Non-pigmented ciliary epithelial cell (primary cell): ENCODE data around the gene LMO2.

Experiments used
- DNase-seq: peaks from one replicate; pipeline ENCODE4 v3.0.0-alpha.2; 2010; ENCODE audit warnings: low read depth

Gene LMO2

DNA sequence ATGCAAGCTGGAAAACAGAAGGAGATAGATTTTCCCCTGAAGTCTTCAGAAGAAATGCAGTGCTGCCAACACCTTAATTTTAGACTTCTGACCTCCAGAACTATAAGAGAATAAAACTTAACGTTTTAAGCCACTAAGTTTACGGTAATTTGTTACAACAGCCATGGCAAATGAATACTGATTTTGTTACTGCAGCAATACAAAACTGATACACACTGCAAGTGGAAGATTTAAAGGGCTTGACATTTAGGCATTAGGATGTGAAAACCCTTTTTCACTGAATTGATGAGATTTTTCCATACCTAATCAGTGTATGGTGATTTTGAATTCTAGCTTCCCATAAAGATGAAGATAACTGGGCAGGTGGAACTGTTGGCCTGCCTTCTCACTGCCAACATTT is 22.1 kb upstream of the LMO2 start:
- no peak for DNase-seq

DNA sequence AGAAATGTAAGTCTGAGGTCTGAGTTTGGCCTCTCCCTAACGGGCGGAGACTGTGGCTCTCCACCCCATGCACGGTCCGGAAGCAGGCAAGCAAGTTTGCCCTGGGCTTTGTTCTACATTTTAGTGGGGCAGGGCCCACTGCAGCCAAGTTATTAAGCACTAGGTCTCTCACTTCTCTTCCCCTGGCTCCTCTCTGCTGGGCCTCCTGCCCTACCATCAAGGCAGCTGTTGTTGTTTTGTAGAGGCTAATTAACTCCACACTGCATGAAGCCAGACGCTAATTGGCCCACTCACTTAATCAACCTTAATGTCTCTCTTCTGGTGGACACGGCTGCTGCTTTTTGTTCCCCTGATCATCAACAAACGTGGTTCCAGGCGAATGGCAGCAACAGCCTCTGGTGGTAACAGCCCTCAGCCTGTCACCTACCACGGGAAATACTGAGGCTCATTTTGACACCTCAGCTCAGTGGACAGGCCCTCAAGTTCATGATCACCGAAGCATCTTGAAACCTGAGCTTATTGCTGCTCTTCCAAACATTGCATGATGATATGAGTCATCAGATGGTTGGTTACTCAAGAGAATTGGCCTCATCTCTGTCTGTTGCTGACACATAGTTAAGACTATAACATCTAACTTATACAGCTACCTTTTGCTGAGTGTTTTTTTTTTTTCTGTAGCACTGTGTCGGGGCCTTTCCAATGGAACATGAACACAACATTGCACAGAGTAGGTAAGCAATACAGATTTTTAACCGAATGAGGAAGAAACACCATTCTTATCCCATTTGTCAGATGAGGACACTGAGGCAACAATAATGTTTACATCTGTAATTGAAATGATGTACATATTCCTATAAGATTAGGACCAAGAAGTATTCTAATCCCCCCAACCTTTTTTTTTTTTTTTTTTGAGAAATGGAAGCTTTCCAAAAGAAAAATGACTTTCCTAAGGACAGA is 20.8 kb upstream of the LMO2 start:
- DNase-seq = peak; percentile 68

GRCh38 chr11:33910958-33911339 is 19.1 kb upstream of the LMO2 start:
- DNase-seq = no peak

DNA sequence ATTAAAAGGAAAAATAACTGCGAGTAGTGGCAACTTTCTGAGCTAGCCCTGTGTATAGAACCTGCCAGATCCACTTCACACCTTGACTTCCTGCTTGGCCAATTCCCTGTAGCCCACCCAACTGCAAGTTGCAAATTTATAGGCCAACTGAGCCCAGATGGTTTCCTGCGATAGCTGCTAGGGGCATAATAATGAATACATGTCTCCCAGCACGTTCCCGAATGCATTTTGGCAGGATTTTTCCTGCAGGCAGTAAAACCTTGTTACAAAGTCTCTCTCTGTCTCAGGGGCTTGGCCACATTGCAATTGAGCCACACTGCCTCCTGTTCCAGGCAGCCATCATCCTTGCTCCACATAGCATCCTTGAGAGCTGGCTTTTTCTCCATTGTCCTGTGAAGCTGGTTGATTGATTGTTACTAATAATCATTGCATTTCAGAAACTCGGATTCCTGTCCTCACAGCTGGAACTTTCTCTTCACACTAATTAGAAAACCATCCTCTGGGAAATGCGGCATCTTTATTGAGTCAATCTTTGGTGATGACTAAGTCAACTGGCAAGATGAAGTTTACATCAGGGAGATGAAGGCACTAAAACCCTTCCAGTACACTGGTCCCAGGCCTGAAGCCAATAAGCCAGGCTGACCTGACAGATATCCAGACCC is 18.6 kb upstream of the LMO2 start:
- DNase-seq = no peak

DNA sequence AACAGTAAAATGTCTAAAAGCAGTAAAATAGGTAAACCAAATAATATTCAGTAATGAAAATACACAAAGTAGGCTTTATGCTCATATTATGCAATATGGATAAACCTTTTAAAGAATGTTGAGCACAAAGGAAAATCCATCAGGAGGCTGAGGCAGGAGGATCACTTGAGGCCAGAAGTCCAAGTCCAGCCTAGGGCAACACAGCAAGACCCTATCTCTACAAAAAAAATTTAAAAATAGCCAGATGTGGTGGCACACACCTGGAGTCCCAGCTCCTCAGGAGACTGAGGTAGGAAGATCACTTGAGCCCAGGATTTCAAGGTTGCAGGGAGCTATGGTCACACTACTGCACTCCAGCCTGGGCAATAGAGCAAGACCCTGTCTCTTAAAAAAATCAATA is 17.7 kb upstream of the LMO2 start:
- DNase-seq = no peak

- DNase-seq = no peak
Observed at GRCh38 chr11:33909150-33909549, 17.3 kb upstream of the LMO2 start.

- DNase-seq = no peak
Observed at GRCh38 chr11:33907421-33907820, 15.5 kb upstream of the LMO2 start.

- DNase-seq = no peak
Observed at GRCh38 chr11:33906484-33907186, 14.8 kb upstream of the LMO2 start.

GRCh38 chr11:33904102-33904501 is 12.2 kb upstream of the LMO2 start:
- DNase-seq = no peak

GRCh38 chr11:33900159-33900840 is 8.4 kb upstream of the LMO2 start:
- no peak for DNase-seq

- no peak for DNase-seq
Observed at GRCh38 chr11:33899400-33900037, 7.6 kb upstream of the LMO2 start.

DNA sequence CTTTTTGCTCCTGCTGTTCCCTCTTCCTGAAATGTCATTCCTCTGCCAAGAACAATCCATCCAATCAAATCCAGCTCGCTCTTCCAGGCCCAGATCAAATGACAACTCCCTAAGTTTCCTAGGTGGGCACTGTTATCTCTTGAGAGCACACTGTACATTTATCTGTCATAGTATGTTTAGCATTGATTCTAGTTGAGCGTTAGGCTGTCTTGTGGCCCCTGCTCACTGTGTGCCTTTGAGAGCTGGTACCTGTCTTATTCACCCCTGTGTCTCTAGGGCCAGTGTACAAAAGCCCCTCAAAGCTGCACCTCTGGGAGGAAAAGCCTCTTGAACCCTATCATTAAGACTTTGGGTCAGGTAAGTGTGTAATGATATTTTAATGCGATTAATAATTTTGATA is 7.1 kb upstream of the LMO2 start:
- no peak for DNase-seq

- DNase-seq = no peak
Observed at GRCh38 chr11:33897761-33898375, 6.0 kb upstream of the LMO2 start.

GRCh38 chr11:33896911-33897310 is 5.0 kb upstream of the LMO2 start:
- DNase-seq = no peak

DNA sequence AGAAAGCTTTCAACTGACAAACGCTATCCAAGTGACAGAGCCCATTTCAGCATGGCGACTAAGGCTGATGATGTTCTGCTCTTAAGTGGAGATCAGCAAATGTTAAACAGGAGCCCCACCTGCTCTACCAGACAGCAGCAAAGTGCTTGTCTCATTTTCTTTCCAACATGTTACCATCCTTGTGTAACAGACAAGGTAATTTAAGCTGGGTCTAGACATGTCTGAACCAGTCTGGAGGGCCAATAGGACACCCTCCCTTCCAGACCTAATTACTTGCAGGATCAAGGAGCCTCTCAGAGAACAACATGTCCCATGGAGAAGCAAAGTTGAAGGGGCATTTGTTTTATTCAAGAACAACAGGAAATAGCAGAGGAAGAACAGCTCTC is 3.9 kb upstream of the LMO2 start:
- no peak for DNase-seq

DNA sequence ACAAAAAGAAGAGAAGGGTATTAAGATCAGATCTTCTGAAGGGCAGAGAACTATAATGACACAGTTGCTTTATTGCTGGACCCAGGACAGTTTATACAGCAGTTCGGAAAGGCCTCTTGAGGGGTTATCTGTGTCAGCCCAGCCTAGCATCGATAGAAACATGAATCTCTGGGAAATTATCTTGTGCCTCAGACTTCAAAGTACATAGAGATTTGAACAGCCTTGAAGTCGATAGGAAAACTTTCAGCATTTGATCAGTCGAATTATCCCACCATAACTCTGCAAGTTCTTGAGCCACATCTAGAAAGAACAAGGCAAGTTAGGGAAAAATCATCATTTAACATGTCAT is 2.5 kb upstream of the LMO2 start:
- DNase-seq = no peak

- no peak for DNase-seq
Observed at GRCh38 chr11:33893711-33894397, 2.0 kb upstream of the LMO2 start.

DNA sequence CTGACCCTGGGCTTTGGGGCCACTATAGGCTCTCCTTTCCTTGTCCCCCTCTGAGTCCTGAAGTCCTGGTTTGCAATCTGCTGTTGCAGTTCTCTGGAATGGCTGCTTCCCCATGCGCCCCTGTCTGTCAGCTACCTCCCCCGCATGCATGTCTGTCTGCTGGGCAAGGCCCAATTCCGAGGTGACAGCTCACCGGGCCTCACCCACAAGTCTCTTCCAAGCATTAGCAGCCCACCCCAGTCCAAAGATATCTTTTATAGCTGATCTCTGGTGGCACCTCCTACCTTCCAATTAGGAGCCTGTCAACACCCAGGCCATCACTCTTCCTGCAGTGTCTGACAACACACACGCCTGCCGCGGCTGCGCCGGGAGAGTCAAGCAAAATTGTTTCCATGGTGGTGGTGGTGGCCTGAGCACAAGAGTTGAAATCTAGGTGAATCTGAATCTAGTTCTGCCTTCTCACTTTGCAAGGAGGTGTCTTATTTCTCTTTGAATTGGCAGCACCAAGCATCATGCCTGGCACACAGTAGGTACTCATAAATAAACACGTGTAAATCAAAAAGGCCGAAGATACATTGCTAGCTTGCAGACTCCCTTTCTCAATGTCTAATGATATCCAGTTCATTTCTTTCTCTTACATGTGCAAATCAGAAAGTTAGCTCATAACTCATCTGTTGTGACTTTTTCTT is 1.2 kb upstream of the LMO2 start:
- DNase-seq = no peak

GRCh38 chr11:33889821-33890378 is 2.0 kb downstream of the LMO2 start:
- no peak for DNase-seq

DNA sequence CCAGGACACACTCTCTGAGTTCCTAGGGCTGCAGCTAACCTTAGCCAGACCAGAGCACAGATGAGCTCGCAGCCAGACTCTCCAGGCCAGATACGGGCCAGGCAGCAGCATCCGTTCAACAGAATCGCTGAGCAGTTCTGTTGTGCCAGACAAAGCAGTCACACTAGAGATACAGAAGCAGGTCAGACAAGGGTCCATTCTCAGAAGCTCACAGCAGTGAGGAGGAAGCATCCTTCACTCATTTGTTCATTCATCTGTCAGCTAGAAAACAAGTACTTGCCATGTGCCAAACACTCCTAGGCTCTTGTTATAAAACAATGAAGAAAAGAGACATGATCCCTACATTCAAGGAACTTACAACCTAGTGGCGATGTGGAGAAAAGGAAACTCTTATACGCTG is 2.6 kb downstream of the LMO2 start:
- no peak for DNase-seq
